Subcutaneous adipose tissue (tissue), 4 donors: ENCODE measurements around the gene ATG3. TPM values are rescaled to one million over a fixed set of nuclear protein-coding genes. Genes with fewer than 3 reads are reported as not detected.

Experiments
- total RNA-seq, 4 donors: library from RNA; depleted of rRNA; stranded (reverse); fragments of >200 nt; gene quantifications; one replicate each; pipeline ENCODE4 v1.1.0, GENCODE V29; 2016
- TF ChIP-seq, protein P1 (sequence below): fragments of 450-650 bp; IDR thresholded peaks from one replicate; pipeline ENCODE4 v1.5.1; 2016; ENCODE audit warnings: low read depth, mild to moderate bottlenecking, control low read depth, antibody characterized with exemption, moderate library complexity

ATG3 gene
- total RNA-seq, 4 donors from 2014 or later = 53.9 to 79.3 (median 70.3) TPM

- TF ChIP-seq, protein P1, sequence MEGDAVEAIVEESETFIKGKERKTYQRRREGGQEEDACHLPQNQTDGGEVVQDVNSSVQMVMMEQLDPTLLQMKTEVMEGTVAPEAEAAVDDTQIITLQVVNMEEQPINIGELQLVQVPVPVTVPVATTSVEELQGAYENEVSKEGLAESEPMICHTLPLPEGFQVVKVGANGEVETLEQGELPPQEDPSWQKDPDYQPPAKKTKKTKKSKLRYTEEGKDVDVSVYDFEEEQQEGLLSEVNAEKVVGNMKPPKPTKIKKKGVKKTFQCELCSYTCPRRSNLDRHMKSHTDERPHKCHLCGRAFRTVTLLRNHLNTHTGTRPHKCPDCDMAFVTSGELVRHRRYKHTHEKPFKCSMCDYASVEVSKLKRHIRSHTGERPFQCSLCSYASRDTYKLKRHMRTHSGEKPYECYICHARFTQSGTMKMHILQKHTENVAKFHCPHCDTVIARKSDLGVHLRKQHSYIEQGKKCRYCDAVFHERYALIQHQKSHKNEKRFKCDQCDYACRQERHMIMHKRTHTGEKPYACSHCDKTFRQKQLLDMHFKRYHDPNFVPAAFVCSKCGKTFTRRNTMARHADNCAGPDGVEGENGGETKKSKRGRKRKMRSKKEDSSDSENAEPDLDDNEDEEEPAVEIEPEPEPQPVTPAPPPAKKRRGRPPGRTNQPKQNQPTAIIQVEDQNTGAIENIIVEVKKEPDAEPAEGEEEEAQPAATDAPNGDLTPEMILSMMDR = no peak
Measured at GRCh38 chr3:112582244-112582874, 20.6 kb upstream of the ATG3 start.

DNA sequence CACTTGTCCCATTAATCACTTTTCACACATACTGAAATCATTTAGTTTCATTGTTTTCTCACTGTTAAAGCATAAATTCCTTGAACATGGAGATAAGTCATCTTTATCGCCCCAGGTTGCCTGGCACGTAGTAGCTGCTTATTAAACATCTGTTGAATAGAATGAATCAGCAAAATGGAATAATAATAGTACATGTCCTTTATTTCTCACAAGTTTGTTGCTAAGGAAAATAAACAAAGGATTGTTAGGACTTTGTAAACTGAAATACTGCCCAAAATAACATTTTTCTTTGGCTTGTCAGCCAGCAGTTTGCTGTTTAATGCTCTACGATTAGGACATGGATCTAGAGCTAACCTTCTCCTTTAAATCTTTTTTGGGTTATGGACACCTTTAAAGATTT is 17.9 kb upstream of the ATG3 start:
- TF ChIP-seq, protein P1 = no peak

- TF ChIP-seq, protein P1 = no peak
Measured at GRCh38 chr3:112579232-112579631, 17.5 kb upstream of the ATG3 start.

DNA sequence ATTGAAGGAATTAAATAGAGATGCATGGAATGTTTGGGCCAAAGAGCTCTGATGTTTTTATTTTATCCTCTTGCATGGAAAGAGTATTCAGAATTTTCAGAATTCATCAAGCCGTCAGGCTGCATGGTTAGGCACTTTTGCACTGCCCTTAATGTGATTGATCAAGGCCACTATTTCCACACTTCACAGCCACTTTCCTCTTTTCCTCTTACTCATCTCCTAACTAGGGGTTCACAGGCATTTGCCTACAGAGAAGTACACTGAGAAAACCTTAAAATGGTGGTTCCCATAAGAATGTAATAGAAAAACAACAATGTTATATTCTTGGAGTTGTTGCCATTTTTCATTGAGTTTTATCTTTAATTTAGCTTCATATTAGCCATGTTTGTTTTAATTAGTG is 10.9 kb upstream of the ATG3 start:
- TF ChIP-seq, protein P1 = no peak

DNA sequence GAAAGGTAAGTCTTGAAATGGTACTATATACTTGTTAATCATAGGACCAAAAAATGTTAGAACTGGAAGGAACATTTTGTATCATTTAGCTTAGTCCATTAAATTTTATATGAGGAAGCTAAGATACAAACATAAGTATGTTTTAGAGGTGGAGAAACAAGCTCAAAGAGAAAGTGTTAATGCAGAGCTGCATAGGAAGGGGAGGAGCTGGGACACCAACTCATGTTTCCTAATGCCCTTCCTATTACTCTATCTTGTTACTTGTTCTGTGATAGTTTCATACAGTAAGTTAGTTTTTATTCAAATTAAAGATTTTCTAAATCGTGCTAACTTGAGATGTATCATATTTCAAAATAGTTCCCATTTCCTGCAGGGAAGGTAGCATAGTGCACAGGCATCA is 7.5 kb upstream of the ATG3 start:
- TF ChIP-seq, protein P1 = no peak

DNA sequence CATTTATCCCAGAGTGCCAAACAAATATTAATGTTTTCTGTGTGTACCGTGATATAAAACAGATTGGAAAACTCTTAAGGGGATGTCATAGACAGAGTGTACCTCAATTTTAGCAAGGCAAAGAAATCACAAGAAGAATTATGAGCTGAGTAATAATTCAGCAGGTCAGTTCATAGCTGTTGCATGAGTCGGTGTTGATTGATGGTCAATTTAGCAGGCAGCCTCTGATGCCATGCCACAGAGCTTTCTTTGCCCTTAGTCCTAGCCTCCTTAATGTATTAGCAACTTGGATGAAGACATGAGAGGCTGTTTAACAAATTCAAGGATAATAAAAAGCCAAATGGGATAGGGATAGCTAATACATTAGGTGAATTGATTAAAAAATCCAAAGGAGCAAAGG is 6.9 kb upstream of the ATG3 start:
- TF ChIP-seq, protein P1 = no peak

DNA sequence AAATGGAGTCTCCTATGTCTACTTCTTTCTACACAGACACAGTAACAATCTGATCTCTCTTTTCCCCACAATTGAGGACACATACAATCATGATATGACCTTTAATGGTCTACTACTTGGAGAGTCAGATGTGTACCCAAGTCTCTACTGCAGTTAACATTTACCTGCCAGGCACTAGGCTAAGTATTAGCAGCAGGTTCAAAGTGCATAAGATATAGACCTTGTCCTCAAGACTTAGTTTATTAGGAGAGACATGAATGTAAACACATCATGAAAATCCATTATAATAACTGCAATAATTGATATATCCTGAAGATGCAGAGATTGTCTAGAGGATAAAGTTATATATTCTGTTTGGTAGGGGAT is 3.2 kb upstream of the ATG3 start:
- TF ChIP-seq, protein P1 = no peak
